ENCODE measurements around the gene SYT7. TPM values are rescaled to one million over a fixed set of nuclear protein-coding genes. Genes with fewer than 3 reads are reported as not detected.

SYT7 gene
- total RNA-seq, 1 donor from 2014 or later = 0.09 TPM

DNA sequence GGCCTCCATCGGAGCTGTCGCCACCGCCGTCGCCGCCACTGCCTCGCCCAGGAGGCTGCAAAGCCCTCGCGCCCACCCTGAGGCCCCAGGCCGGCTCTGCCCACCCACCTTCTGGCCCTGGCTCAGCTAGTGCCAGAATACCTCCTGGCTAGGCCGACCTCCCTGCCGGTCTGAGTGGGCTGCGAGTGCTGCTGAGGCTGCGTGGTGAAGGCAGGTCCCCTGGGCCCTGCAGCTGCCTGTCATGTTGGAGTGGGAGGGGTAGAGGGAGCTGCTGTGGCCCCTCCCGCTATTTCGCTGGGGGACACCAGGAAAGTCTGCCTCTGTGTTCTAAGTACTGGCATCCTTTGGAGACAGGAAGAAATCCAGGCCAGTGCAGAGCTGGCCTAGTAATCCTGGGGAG, 38.2 kb downstream of the SYT7 start:
- no peak overlapping the region for H3K27ac Mint-ChIP-seq
- no peaks in the 10 kb centered on the region for H3K9me3 Mint-ChIP-seq
- H3K4me3 Mint-ChIP-seq (ENCODE audit: low read depth) = no peak overlapping the region
- intact Hi-C loops (cut with micrococcal nuclease) = no loop called here
- peaks cover 8% of the 10 kb centered on the region for H3K27me3 Mint-ChIP-seq (ENCODE audit: low read depth)
- no peaks in the 10 kb centered on the region for H3K4me1 Mint-ChIP-seq (ENCODE audit: low read depth)
- no peaks in the 10 kb centered on the region for H3K36me3 Mint-ChIP-seq (ENCODE audit: low read depth)
- DNase-seq (ENCODE audit: low spot score) = no peak

DNA sequence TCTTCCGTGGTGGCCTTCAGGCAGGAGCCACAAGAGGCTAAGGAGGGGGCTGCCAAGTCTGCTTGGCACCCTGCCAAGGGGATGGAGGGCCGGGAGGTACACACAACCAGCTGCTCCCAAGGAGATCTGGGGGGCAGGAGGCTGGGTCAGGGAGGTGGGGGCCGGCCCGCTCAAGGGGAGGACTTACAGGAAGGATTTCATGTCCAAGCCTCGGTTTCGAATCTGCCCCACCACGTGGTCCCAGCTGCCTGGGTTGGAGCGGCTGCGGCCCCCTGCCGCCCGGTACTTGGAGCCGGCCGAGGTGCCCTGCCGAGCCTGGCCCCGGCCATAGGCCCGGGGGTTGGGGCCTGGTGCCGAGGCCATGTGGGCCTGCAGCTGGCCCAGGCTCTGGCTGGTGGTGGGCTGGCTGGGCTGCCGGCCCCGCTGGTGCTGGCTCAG, 38.8 kb downstream of the SYT7 start:
- Mint-ChIP-seq H3K4me3 (ENCODE audit: low read depth) (no peak overlapping the region), H3K27me3 (ENCODE audit: low read depth) (peaks cover 8% of the 10 kb centered on the region), H3K36me3 (ENCODE audit: low read depth) (no peaks in the 10 kb centered on the region), H3K27ac (no peak overlapping the region), H3K9me3 (no peaks in the 10 kb centered on the region), H3K4me1 (ENCODE audit: low read depth) (no peaks in the 10 kb centered on the region)
- DNase-seq (ENCODE audit: low spot score) = no peak
- intact Hi-C loops (cut with micrococcal nuclease) = no loop called here

- Mint-ChIP-seq H3K4me1 (ENCODE audit: low read depth) (no peaks in the 10 kb centered on the region), H3K36me3 (ENCODE audit: low read depth) (no peaks in the 10 kb centered on the region), H3K9me3 (no peaks in the 10 kb centered on the region), H3K4me3 (ENCODE audit: low read depth) (no peak overlapping the region), H3K27me3 (ENCODE audit: low read depth) (peaks cover 8% of the 10 kb centered on the region), H3K27ac (no peak overlapping the region)
- DNase-seq (ENCODE audit: low spot score) = no peak
- intact Hi-C loops (cut with micrococcal nuclease) = no loop called here
Observed at GRCh38 chr11:61541598-61541997, 39.3 kb downstream of the SYT7 start.

- Mint-ChIP-seq H3K9me3 (no peaks in the 10 kb centered on the region), H3K36me3 (ENCODE audit: low read depth) (no peaks in the 10 kb centered on the region), H3K27me3 (ENCODE audit: low read depth) (peaks cover 8% of the 10 kb centered on the region), H3K4me1 (ENCODE audit: low read depth) (no peaks in the 10 kb centered on the region), H3K4me3 (ENCODE audit: low read depth) (no peak overlapping the region), H3K27ac (no peak overlapping the region)
- intact Hi-C loops (cut with micrococcal nuclease) = no loop called here
- DNase-seq (ENCODE audit: low spot score) = no peak
Observed at GRCh38 chr11:61540528-61540927, 40.3 kb downstream of the SYT7 start.

DNA sequence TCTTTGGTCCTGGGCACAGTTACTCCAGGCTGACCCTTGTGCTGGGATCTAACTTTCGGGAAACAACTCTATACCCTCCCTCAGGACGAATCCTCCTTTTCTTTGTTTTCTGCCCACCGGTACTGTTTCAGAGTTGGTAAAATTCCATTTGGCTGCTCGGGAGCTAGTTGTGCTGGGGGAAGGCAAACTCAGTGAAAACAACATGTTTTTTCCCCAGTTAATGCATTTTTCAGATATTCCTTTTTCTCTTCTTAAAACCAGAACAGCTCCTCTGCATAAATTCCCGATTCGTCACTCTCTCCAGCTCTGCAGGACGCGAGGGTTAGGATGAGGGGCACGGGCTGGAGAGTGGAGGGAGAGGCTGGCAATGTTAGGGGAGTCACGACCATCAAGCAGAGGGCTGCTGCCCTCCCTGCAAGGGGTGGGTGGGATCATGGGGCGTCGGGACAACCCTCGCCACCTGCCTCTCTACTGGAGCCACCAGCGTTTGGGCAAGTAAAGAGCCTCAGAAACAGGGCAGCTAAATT, 41.0 kb downstream of the SYT7 start:
- Mint-ChIP-seq H3K4me3 (ENCODE audit: low read depth) (no peak overlapping the region), H3K27me3 (ENCODE audit: low read depth) (peaks cover 8% of the 10 kb centered on the region), H3K4me1 (ENCODE audit: low read depth) (no peaks in the 10 kb centered on the region), H3K27ac (no peak overlapping the region), H3K9me3 (no peaks in the 10 kb centered on the region), H3K36me3 (ENCODE audit: low read depth) (no peaks in the 10 kb centered on the region)
- intact Hi-C loops (cut with micrococcal nuclease) = no loop called here
- no peak for DNase-seq (ENCODE audit: low spot score)

- H3K4me3 Mint-ChIP-seq (ENCODE audit: low read depth) = no peak overlapping the region
- intact Hi-C loops (cut with micrococcal nuclease) = no loop called here
- no peaks in the 10 kb centered on the region for H3K4me1 Mint-ChIP-seq (ENCODE audit: low read depth)
- peaks cover 8% of the 10 kb centered on the region for H3K27me3 Mint-ChIP-seq (ENCODE audit: low read depth)
- DNase-seq (ENCODE audit: low spot score) = no peak
- no peaks in the 10 kb centered on the region for H3K36me3 Mint-ChIP-seq (ENCODE audit: low read depth)
- no peaks in the 10 kb centered on the region for H3K9me3 Mint-ChIP-seq
- no peak overlapping the region for H3K27ac Mint-ChIP-seq
Observed at GRCh38 chr11:61539006-61539405, 41.9 kb downstream of the SYT7 start.

DNA sequence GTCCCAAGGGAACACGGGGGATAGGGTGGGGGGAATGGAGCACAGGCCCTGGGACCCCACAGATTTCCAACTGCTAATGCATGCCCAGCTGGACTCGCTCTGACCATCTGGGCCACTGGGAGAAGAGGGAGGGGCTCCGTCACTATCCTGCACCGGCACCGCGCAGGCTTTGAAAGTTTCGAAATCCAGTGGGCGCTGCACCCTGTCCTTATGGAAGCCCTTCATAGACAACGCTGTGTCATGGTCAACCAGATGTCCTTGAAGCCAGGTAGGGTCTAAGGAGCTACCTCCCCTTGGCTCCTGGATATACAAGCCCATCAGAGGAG, 42.3 kb downstream of the SYT7 start:
- no peak overlapping the region for H3K4me3 Mint-ChIP-seq (ENCODE audit: low read depth)
- no peaks in the 10 kb centered on the region for H3K36me3 Mint-ChIP-seq (ENCODE audit: low read depth)
- intact Hi-C loops (cut with micrococcal nuclease) = no loop called here

GRCh38 chr11:61537326-61537725, 43.5 kb downstream of the SYT7 start:
- Mint-ChIP-seq H3K4me1 (ENCODE audit: low read depth) (no peaks in the 10 kb centered on the region), H3K36me3 (ENCODE audit: low read depth) (no peaks in the 10 kb centered on the region), H3K27me3 (ENCODE audit: low read depth) (peaks cover 8% of the 10 kb centered on the region), H3K27ac (no peak overlapping the region), H3K9me3 (no peaks in the 10 kb centered on the region), H3K4me3 (ENCODE audit: low read depth) (no peak overlapping the region)
- no peak for DNase-seq (ENCODE audit: low spot score)
- intact Hi-C loops (cut with micrococcal nuclease) = no loop called here

More for the DNA sequence above, 42.3 kb downstream of the SYT7 start:
- H3K9me3 Mint-ChIP-seq = no peaks in the 10 kb centered on the region
- no peak overlapping the region for H3K27ac Mint-ChIP-seq
- peaks cover 8% of the 10 kb centered on the region for H3K27me3 Mint-ChIP-seq (ENCODE audit: low read depth)
- H3K4me1 Mint-ChIP-seq (ENCODE audit: low read depth) = no peaks in the 10 kb centered on the region
- no peak for DNase-seq (ENCODE audit: low spot score)

DNA sequence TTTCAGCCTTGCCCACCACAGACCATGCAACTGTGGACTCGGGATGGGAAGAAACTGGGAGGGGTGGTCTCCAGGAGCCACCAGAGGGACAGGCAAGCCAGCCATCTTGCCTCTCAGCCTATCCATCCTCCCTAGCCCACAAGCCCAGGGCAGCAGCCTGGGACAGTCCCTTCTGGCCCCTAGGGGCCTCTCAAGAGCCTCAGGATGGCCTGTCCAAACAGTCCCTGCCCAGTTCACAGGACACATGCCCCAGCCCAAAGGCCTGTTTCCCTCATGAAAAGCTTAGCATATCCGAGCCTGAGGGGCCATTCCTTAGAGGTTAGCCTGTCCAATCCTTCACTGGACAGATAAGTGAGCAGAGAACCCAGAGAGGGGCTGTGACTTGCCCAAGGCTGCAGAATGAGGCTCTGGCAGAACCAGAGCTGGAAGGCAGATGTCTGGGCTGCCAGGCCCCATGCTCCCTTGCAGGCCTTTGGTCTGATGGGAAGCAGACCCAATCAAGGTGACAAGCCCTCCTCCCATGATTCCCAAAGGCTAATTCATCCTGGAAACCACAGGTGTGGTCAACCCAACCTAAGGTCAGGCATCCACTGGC, 44.1 kb downstream of the SYT7 start:
- DNase-seq (ENCODE audit: low spot score) = no peak
- Mint-ChIP-seq H3K4me3 (ENCODE audit: low read depth) (no peak overlapping the region), H3K4me1 (ENCODE audit: low read depth) (no peaks in the 10 kb centered on the region), H3K36me3 (ENCODE audit: low read depth) (no peaks in the 10 kb centered on the region), H3K27ac (no peak overlapping the region), H3K27me3 (ENCODE audit: low read depth) (peaks cover 8% of the 10 kb centered on the region), H3K9me3 (no peaks in the 10 kb centered on the region)
- intact Hi-C loops (cut with micrococcal nuclease) = no loop called here

DNA sequence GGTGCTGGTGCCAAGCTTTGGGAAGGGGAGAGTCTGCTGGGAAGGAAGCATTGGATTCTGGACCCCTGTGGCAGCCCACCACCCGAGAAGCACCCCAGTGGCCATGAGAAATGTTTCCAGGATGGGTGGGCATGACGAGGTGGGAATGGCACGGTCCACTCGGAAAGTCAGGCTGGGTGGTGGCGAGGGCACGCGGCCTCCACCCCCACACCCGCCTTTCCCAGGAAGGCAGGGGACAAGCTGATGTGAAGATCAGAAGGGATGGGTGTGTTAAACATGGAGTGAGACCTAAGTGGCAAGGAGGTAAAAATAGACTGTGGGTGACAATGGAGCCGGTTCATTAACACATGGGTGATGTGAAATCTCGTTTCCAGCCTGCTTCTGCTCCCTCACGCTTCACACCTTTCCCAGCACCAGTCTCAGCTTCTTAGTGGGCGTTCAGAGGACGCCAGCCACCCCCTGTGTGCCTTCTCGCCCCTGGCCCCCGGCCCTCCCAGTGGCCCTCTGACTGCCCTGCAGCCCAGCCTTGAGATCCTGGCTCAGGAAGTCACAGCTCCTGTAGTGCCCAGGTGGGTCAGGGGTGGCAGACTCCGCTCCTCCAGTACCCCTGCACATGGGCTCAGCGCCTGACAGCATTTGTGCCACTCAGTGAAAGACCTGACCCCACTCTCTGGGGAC, 44.7 kb downstream of the SYT7 start:
- no peak for DNase-seq (ENCODE audit: low spot score)
- Mint-ChIP-seq H3K4me1 (ENCODE audit: low read depth) (no peaks in the 10 kb centered on the region), H3K4me3 (ENCODE audit: low read depth) (no peak overlapping the region), H3K9me3 (no peaks in the 10 kb centered on the region), H3K27ac (no peak overlapping the region), H3K36me3 (ENCODE audit: low read depth) (no peaks in the 10 kb centered on the region), H3K27me3 (ENCODE audit: low read depth) (peaks cover 8% of the 10 kb centered on the region)
- intact Hi-C loops (cut with micrococcal nuclease) = no loop called here

DNA sequence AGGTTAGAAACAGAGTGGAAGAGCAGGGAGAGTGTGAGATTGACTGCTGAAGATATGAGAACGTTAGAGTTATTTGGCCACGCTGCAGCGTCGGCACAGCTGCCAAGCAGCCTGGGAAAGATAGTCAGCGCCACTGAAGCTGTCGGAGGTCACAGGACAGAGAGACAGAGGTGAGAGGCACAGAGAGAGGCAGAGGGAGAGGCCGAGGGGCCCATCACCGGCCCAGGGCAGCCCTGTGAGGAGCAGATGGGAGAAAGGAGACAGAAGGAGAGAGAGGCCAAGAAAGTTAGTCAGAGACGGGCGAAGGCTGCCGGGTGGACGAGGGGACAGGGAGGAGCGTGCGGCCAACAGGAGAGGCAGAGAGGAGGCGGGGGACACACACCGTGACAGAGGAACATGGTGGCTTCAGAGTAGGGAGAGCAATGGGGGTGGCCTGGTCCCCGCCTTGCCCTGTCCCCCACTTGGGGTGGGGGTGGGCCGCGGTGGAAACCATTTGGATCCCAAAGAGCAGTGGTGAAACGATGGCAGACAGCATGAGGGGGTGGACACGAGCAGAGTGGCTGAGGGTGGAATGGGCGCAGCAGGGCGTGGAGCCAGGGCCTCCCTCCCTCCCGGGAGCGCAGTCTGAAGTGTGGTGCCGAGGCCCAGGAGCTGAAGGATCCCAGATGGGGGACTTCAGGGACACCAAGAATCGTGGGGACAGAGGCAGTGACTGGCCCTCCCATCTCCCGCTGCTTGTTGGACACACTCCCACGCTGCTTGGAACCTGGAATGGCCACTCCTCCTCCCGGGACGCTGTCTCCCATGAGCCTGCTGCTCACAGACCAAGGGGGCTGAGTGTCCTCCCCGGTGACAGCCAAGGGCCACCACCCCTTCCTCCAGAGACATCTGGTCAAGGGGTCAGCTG, 45.7 kb downstream of the SYT7 start:
- intact Hi-C loops (cut with micrococcal nuclease) = no loop called here
- no peaks in the 10 kb centered on the region for H3K9me3 Mint-ChIP-seq
- no peak overlapping the region for H3K27ac Mint-ChIP-seq
- peaks cover 8% of the 10 kb centered on the region for H3K27me3 Mint-ChIP-seq (ENCODE audit: low read depth)
- H3K4me1 Mint-ChIP-seq (ENCODE audit: low read depth) = no peaks in the 10 kb centered on the region
- no peaks in the 10 kb centered on the region for H3K36me3 Mint-ChIP-seq (ENCODE audit: low read depth)
- no peak overlapping the region for H3K4me3 Mint-ChIP-seq (ENCODE audit: low read depth)
- DNase-seq (ENCODE audit: low spot score) = no peak

- no peaks in the 10 kb centered on the region for H3K36me3 Mint-ChIP-seq (ENCODE audit: low read depth)
- intact Hi-C loops (cut with micrococcal nuclease) = no loop called here
- DNase-seq (ENCODE audit: low spot score) = no peak
- H3K4me1 Mint-ChIP-seq (ENCODE audit: low read depth) = no peaks in the 10 kb centered on the region
- no peaks in the 10 kb centered on the region for H3K9me3 Mint-ChIP-seq
- H3K27ac Mint-ChIP-seq = no peak overlapping the region
- peaks cover 5% of the 10 kb centered on the region for H3K27me3 Mint-ChIP-seq (ENCODE audit: low read depth)
- no peak overlapping the region for H3K4me3 Mint-ChIP-seq (ENCODE audit: low read depth)
Observed at GRCh38 chr11:61534025-61534932, 46.6 kb downstream of the SYT7 start.
